SK-N-SH (cell line): ENCODE data around the gene CACNA1D. TPM values are rescaled to one million over a fixed set of nuclear protein-coding genes. Genes with fewer than 3 reads are reported as not detected.

Source experiments
- CTCF ChIA-PET: fragments of 300-600, 350-600 bp; formaldehyde crosslinking; extraction: SDS; loops from one replicate; lab custom pipeline; 2021; lab: Yijun Ruan, JAX
- POLR2A ChIA-PET: fragments of 350-600 bp; sonication (Branson Sonifier 250); formaldehyde crosslinking; extraction: SDS; loops from one replicate; lab custom pipeline; 2020; ENCODE audit warnings: antibody characterized with exemption, inconsistent platforms; lab: Yijun Ruan, JAX
- DNase-seq: peaks from one replicate; pipeline ENCODE4 v3.0.0; 2012
- H2AFZ ChIP-seq: fragments of 200-600 bp; sonication (generic); 2 replicates; pipeline ENCODE4 v1.8.1; 2016; ENCODE audit warnings: antibody characterized with exemption, mild to moderate bottlenecking, low read depth
- H3F3A ChIP-seq: fragments of 200-600 bp; sonication (generic); replicated peaks from 2 replicates; pipeline ENCODE3; 2016; ENCODE audit warnings: antibody characterized with exemption, mild to moderate bottlenecking; ENCODE audit not compliant: insufficient read depth
- H3K27ac ChIP-seq, 2 experiments: fragments of 200-500 bp in 1 of 2; fragments of 200-600 bp in 1 of 2; sonication (Bioruptor generic) in 1 of 2; sonication (generic), shearing (Covaris generic) in 1 of 2; 2 replicates each; pipeline versions ENCODE4 v1.5.1 to v1.6.1; 2014 to 2016; ENCODE audit warnings: low read depth in 2 of 2, inconsistent platforms in 1 of 2, low read length in 1 of 2, mild to moderate bottlenecking in 1 of 2, mixed read lengths in 1 of 2
- H3K27me3 ChIP-seq: fragments of 200-600 bp; sonication (generic), shearing (Covaris generic); 2 replicates; pipeline ENCODE4 v1.6.1; 2016; ENCODE audit warnings: mixed run types; ENCODE audit not compliant: insufficient read depth
- H3K36me3 ChIP-seq, 2 experiments: fragments of 200-500 bp in 1 of 2; fragments of 200-600 bp in 1 of 2; sonication (Bioruptor generic) in 1 of 2; sonication (generic) in 1 of 2; replicated peaks in 1 of 2; 2 replicates each; pipeline versions ENCODE3 to v1.5.1; 2014 to 2016; ENCODE audit warnings: low read length in 1 of 2, mild to moderate bottlenecking in 1 of 2; ENCODE audit not compliant: insufficient read depth in 2 of 2, control insufficient read depth in 1 of 2
- H3K4me1 ChIP-seq, 2 experiments: fragments of 200-500 bp in 1 of 2; fragments of 200-600 bp in 1 of 2; sonication (Bioruptor generic) in 1 of 2; sonication (generic), shearing (Covaris generic) in 1 of 2; 2 replicates each; pipeline versions ENCODE4 v1.5.1 to v1.6.1; 2014 to 2016; ENCODE audit warnings: low read depth in 1 of 2, low read length in 1 of 2, mixed run types in 1 of 2; ENCODE audit not compliant: insufficient read depth in 2 of 2, control insufficient read depth in 1 of 2
- H3K4me2 ChIP-seq: fragments of 200-600 bp; sonication (generic), shearing (Covaris generic); 2 replicates; pipeline ENCODE4 v1.6.1; 2017; ENCODE audit warnings: mixed run types
- H3K4me3 ChIP-seq, 2 experiments: fragments of 200-500 bp in 1 of 2; fragments of 200-600 bp in 1 of 2; sonication (Bioruptor generic) in 1 of 2; sonication (generic), shearing (Covaris generic) in 1 of 2; 2 replicates each; pipeline versions ENCODE4 v1.5.1 to v1.8.1; 2014 to 2016; ENCODE audit warnings: low read depth in 2 of 2, inconsistent platforms in 1 of 2, low read length in 1 of 2, mild to moderate bottlenecking in 1 of 2, mixed read lengths in 1 of 2, moderate library complexity in 1 of 2
- H3K79me2 ChIP-seq: fragments of 200-600 bp; sonication (generic); 2 replicates; pipeline ENCODE4 v1.8.1; 2017; ENCODE audit warnings: mild to moderate bottlenecking; ENCODE audit not compliant: insufficient read depth
- H3K9ac ChIP-seq: fragments of 200-600 bp; sonication (generic); 2 replicates; pipeline ENCODE4 v1.6.1; 2017; ENCODE audit warnings: mixed run types
- H3K9me2 ChIP-seq: fragments of 200-600 bp; sonication (generic); 2 replicates; pipeline ENCODE4 v1.6.1; 2017; ENCODE audit warnings: mixed run types
- H3K9me3 ChIP-seq: fragments of 200-600 bp; sonication (generic); 2 replicates; pipeline ENCODE4 v1.6.1; 2017; ENCODE audit warnings: mixed run types, mild to moderate bottlenecking, moderate library complexity
- H4K20me1 ChIP-seq: fragments of 200-600 bp; sonication (generic); 2 replicates; pipeline ENCODE4 v1.6.1; 2017; ENCODE audit warnings: mild to moderate bottlenecking, mixed run types; ENCODE audit not compliant: insufficient read depth
- ELF1 ChIP-seq: IDR thresholded peaks from 2 replicates; pipeline ENCODE4 v1.4.0; 2012
- MAX ChIP-seq: IDR thresholded peaks from 2 replicates; pipeline ENCODE4 v1.4.0; 2012; ENCODE audit warnings: low read depth
- POLR2AphosphoS5 ChIP-seq: IDR thresholded peaks from 2 replicates; pipeline ENCODE4 v1.6.1; 2012; ENCODE audit warnings: low read depth, low read length
- RFX5 ChIP-seq: IDR thresholded peaks from 2 replicates; pipeline ENCODE4 v1.6.1; 2012; ENCODE audit warnings: mild to moderate bottlenecking, improper control_type of control experiment, low read length
- TAF1 ChIP-seq: IDR thresholded peaks from 2 replicates; pipeline ENCODE4 v1.6.1; 2012; ENCODE audit warnings: low read depth, mild to moderate bottlenecking, low read length, moderate library complexity, borderline replicate concordance
- WGBS: methylation state at CpG from one replicate; pipeline ENCODE4 v1.1.6; 2017; ENCODE audit warnings: low lambda C conversion rate; 5-methylcytosine and 5-hydroxymethylcytosine counted together
- polyA plus RNA-seq, 3 experiments: library from polyadenylated mRNA; depleted of rRNA; stranded (reverse); fragments of >200 nt; gene quantifications; 2 replicates each; pipeline ENCODE4 v1.2.3, GENCODE V29; 2012
- TF ChIP-seq, protein P1 (sequence below): fragments of 150-350 bp; IDR thresholded peaks from 2 replicates; pipeline ENCODE4 v1.6.1; 2016; ENCODE audit warnings: mild to moderate bottlenecking, low read depth, low read length
- TF ChIP-seq, protein P2 (sequence below): fragments of 200-600 bp; sonication (generic); IDR thresholded peaks from 2 replicates; pipeline ENCODE4 v1.6.1; 2017; ENCODE audit warnings: antibody characterized with exemption, mild to moderate bottlenecking, moderate library complexity
- TF ChIP-seq, protein P3 (sequence below): IDR thresholded peaks from 2 replicates; pipeline ENCODE4; 2012
- TF ChIP-seq, protein P4 (sequence below): IDR thresholded peaks from 2 replicates; pipeline ENCODE4 v1.6.1; 2012; ENCODE audit warnings: mild to moderate bottlenecking, low read depth, low read length, moderate library complexity

The CACNA1D gene
- polyA plus RNA-seq, 1 of the 3 experiments (the other 2 are of a cell fraction) = 0.12 TPM

DNA sequence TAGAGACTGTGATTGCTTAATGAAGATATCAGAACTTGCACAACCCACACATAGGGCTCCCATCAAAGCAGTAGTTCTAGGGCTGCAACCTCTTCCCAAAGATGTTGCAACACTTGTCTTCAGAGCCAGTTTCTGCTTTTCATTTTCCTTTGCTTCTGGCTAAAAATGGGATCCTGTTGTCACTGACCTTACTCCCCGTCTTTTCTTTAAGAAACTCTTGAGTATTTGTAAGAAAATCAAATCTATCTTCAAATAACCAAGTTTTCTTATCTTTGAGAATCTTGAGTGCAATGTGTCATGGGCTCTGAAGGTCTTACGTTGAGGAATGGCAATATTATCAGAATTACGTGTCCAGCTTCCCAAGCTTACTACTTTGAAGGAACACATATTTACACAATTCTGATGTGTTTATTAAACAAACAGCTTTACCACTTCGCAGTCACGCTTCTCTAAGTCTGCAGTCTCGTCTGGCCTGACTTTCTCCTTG, 24.1 kb downstream of the CACNA1D start:
- H3K9me3 ChIP-seq = no peaks in the 10 kb centered on the region
- H3K4me1 ChIP-seq = peaks cover 0 to 19% of the 10 kb centered on the region in 2 experiments; a peak in 2 of 4 replicates
- H3K4me2 ChIP-seq = no peak overlapping the region
- no peaks in the 10 kb centered on the region for H3K36me3 ChIP-seq
- H3K79me2 ChIP-seq = no peaks in the 10 kb centered on the region
- H4K20me1 ChIP-seq = no peaks in the 10 kb centered on the region
- ChIA-PET POLR2A (interaction anchor here (1.2 kb wide), 1 partner anchor 10 kb away, joined by 3 read pairs; no protein-coding TSS in a partner anchor), CTCF (interaction anchor here (1.0 kb wide), 1 partner anchor 134 kb away, joined by 3 read pairs; no protein-coding TSS in a partner anchor)
- TF ChIP-seq TAF1 (no peak), RFX5 (no peak), ELF1 (no peak), POLR2AphosphoS5 (no peak), MAX (no peak)
- TF ChIP-seq, protein P1, sequence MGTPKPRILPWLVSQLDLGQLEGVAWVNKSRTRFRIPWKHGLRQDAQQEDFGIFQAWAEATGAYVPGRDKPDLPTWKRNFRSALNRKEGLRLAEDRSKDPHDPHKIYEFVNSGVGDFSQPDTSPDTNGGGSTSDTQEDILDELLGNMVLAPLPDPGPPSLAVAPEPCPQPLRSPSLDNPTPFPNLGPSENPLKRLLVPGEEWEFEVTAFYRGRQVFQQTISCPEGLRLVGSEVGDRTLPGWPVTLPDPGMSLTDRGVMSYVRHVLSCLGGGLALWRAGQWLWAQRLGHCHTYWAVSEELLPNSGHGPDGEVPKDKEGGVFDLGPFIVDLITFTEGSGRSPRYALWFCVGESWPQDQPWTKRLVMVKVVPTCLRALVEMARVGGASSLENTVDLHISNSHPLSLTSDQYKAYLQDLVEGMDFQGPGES = no peak
- TF ChIP-seq, protein P2, sequence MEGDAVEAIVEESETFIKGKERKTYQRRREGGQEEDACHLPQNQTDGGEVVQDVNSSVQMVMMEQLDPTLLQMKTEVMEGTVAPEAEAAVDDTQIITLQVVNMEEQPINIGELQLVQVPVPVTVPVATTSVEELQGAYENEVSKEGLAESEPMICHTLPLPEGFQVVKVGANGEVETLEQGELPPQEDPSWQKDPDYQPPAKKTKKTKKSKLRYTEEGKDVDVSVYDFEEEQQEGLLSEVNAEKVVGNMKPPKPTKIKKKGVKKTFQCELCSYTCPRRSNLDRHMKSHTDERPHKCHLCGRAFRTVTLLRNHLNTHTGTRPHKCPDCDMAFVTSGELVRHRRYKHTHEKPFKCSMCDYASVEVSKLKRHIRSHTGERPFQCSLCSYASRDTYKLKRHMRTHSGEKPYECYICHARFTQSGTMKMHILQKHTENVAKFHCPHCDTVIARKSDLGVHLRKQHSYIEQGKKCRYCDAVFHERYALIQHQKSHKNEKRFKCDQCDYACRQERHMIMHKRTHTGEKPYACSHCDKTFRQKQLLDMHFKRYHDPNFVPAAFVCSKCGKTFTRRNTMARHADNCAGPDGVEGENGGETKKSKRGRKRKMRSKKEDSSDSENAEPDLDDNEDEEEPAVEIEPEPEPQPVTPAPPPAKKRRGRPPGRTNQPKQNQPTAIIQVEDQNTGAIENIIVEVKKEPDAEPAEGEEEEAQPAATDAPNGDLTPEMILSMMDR = no peak
- TF ChIP-seq, protein P3, sequence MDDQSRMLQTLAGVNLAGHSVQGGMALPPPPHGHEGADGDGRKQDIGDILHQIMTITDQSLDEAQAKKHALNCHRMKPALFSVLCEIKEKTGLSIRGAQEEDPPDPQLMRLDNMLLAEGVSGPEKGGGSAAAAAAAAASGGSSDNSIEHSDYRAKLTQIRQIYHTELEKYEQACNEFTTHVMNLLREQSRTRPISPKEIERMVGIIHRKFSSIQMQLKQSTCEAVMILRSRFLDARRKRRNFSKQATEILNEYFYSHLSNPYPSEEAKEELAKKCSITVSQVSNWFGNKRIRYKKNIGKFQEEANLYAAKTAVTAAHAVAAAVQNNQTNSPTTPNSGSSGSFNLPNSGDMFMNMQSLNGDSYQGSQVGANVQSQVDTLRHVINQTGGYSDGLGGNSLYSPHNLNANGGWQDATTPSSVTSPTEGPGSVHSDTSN = no peak
- TF ChIP-seq, protein P4, sequence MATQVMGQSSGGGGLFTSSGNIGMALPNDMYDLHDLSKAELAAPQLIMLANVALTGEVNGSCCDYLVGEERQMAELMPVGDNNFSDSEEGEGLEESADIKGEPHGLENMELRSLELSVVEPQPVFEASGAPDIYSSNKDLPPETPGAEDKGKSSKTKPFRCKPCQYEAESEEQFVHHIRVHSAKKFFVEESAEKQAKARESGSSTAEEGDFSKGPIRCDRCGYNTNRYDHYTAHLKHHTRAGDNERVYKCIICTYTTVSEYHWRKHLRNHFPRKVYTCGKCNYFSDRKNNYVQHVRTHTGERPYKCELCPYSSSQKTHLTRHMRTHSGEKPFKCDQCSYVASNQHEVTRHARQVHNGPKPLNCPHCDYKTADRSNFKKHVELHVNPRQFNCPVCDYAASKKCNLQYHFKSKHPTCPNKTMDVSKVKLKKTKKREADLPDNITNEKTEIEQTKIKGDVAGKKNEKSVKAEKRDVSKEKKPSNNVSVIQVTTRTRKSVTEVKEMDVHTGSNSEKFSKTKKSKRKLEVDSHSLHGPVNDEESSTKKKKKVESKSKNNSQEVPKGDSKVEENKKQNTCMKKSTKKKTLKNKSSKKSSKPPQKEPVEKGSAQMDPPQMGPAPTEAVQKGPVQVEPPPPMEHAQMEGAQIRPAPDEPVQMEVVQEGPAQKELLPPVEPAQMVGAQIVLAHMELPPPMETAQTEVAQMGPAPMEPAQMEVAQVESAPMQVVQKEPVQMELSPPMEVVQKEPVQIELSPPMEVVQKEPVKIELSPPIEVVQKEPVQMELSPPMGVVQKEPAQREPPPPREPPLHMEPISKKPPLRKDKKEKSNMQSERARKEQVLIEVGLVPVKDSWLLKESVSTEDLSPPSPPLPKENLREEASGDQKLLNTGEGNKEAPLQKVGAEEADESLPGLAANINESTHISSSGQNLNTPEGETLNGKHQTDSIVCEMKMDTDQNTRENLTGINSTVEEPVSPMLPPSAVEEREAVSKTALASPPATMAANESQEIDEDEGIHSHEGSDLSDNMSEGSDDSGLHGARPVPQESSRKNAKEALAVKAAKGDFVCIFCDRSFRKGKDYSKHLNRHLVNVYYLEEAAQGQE = no peak
- H2AFZ ChIP-seq = no peak overlapping the region
- H3K9ac ChIP-seq = no peak overlapping the region
- no peaks in the 10 kb centered on the region for H3K9me2 ChIP-seq
- peak overlapping the region in 1 of 2 experiments; percentile 68; a peak in 2 of 4 replicates for H3K27ac ChIP-seq
- WGBS = 40% methylated on average over 6 of the region's 6 CpGs
- H3K4me3 ChIP-seq = no peak overlapping the region
- DNase-seq = no peak
- 0 out of 2 replicates have a peak, but pooled peaks cover 4% of the 10 kb centered on the region for H3K27me3 ChIP-seq
- no peaks in the 10 kb centered on the region for H3F3A ChIP-seq
